H1 (cell line): ENCODE data around the gene DLK2. TPM values are rescaled to one million over a fixed set of nuclear protein-coding genes. Genes with fewer than 3 reads are reported as not detected.

Experiments
- CTCF ChIA-PET: fragments of 300-600 bp; sonication (Branson Sonifier 250); formaldehyde crosslinking; loops from one replicate; lab custom pipeline; 2021; ENCODE audit not compliant: partially characterized antibody; lab: Charles Lee
- POLR2A ChIA-PET: fragments of 300-600 bp; sonication (Branson Sonifier 250); formaldehyde crosslinking; loops from one replicate; lab custom pipeline; 2021; ENCODE audit warnings: inconsistent platforms; ENCODE audit not compliant: partially characterized antibody; lab: Charles Lee
- DNase-seq, 2 experiments: peaks; one replicate each; pipeline versions ENCODE4 v3.0.0 to v3.0.0-alpha.2; 2010 to 2022; ENCODE audit warnings: low spot score in 2 of 2, low read depth in 1 of 2, mixed read lengths in 1 of 2
- FAIRE-seq: peaks from 2 replicates; lab custom pipeline; 2011; peaks lifted over from hg19 to GRCh38; lab: Jason Lieb, UNC
- H2AFZ ChIP-seq: 2 replicates; pipeline ENCODE4 v1.8.1; 2012; ENCODE audit warnings: low read length, inconsistent platforms
- H2AK5ac ChIP-seq: 2 replicates; pipeline ENCODE4 v1.6.1; 2013; ENCODE audit warnings: low read depth, low read length
- H2BK120ac ChIP-seq: replicated peaks from 2 replicates; pipeline ENCODE3; 2013; ENCODE audit warnings: low read depth, low read length, inconsistent platforms
- H2BK12ac ChIP-seq: 2 replicates; pipeline ENCODE4 v1.6.1; 2013; ENCODE audit warnings: low read depth, low read length
- H2BK15ac ChIP-seq: 2 replicates; pipeline ENCODE4 v1.6.1; 2013; ENCODE audit warnings: low read length
- H2BK20ac ChIP-seq: 2 replicates; pipeline ENCODE4 v1.6.1; 2013; ENCODE audit warnings: low read length
- H2BK5ac ChIP-seq: 2 replicates; pipeline ENCODE4 v1.6.1; 2013; ENCODE audit warnings: low read depth, low read length
- H3K14ac ChIP-seq: 2 replicates; pipeline ENCODE4 v1.6.1; 2013; ENCODE audit warnings: inconsistent platforms; ENCODE audit not compliant: insufficient read length
- H3K18ac ChIP-seq: 2 replicates; pipeline ENCODE4 v1.6.1; 2013; ENCODE audit warnings: low read length; ENCODE audit errors: extremely low read depth
- H3K23ac ChIP-seq: 2 replicates; pipeline ENCODE4 v1.6.1; 2013; ENCODE audit warnings: inconsistent platforms; ENCODE audit not compliant: insufficient read length
- H3K23me2 ChIP-seq: 2 replicates; pipeline ENCODE4 v1.6.1; 2013; ENCODE audit warnings: low read depth, low read length
- H3K27ac ChIP-seq: 2 replicates; pipeline ENCODE4 v1.6.1; 2011; ENCODE audit warnings: low read depth, low read length, inconsistent platforms
- H3K27me3 ChIP-seq, 4 experiments: replicated peaks in 1 of 4; 1 replicate in 1 of 4; 2 replicates in 3 of 4; pipeline versions ENCODE4 v1.6.1 to v1.8.1; 2011 to 2013; ENCODE audit warnings: low read length in 3 of 4, mild to moderate bottlenecking in 3 of 4, inconsistent platforms in 2 of 4, mixed read lengths in 2 of 4, moderate library complexity in 1 of 4; ENCODE audit not compliant: control insufficient read depth in 3 of 4, insufficient read depth in 3 of 4; ENCODE audit errors: extremely low read depth in 1 of 4
- H3K36me3 ChIP-seq, 4 experiments: 2 replicates each; pipeline versions ENCODE4 v1.6.1 to v1.8.1; 2011 to 2013; ENCODE audit warnings: mild to moderate bottlenecking in 4 of 4, low read length in 3 of 4, moderate library complexity in 2 of 4, control low read depth in 1 of 4, inconsistent platforms in 1 of 4; ENCODE audit not compliant: insufficient read depth in 4 of 4, control insufficient read depth in 2 of 4
- H3K4ac ChIP-seq: replicated peaks from 2 replicates; pipeline ENCODE3; 2013; ENCODE audit warnings: low read length, low read depth, mixed read lengths, inconsistent platforms; ENCODE audit not compliant: insufficient read length
- H3K4me1 ChIP-seq, 4 experiments: replicated peaks in 1 of 4; 1 replicate in 1 of 4; 2 replicates in 3 of 4; pipeline versions ENCODE4 v1.6.1 to v1.8.1; 2011 to 2013; ENCODE audit warnings: low read length in 3 of 4, inconsistent platforms in 2 of 4, mixed read lengths in 1 of 4; ENCODE audit not compliant: insufficient read depth in 4 of 4, control insufficient read depth in 3 of 4
- H3K4me2 ChIP-seq, 2 experiments: 2 replicates each; pipeline versions ENCODE4 v1.6.1 to v1.8.1; 2011 to 2013; ENCODE audit warnings: low read depth in 2 of 2, low read length in 2 of 2, control low read depth in 1 of 2, inconsistent platforms in 1 of 2, mild to moderate bottlenecking in 1 of 2; ENCODE audit not compliant: insufficient read depth in 1 of 2
- H3K4me3 ChIP-seq, 4 experiments: fragments of 200-600, 300-600 bp in 1 of 4; sonication (generic), shearing (Covaris generic), sonication (Bioruptor Twin) in 1 of 4; 2 replicates each; pipeline versions ENCODE4 v1.5.1 to v1.8.1; 2011 to 2016; ENCODE audit warnings: low read length in 4 of 4, low read depth in 3 of 4, control low read depth in 2 of 4, inconsistent platforms in 2 of 4, mild to moderate bottlenecking in 2 of 4, mixed read lengths in 1 of 4, moderate library complexity in 1 of 4; ENCODE audit not compliant: insufficient read depth in 2 of 4; ENCODE audit errors: extremely low read depth in 1 of 4
- H3K56ac ChIP-seq: replicated peaks from 2 replicates; pipeline ENCODE3; 2013; ENCODE audit warnings: low read depth, mild to moderate bottlenecking, mixed read lengths, low read length, inconsistent platforms; ENCODE audit not compliant: insufficient read length
- H3K79me1 ChIP-seq: 2 replicates; pipeline ENCODE4 v1.6.1; 2013; ENCODE audit warnings: low read depth, low read length, control low read depth
- H3K79me2 ChIP-seq, 2 experiments: 2 replicates each; pipeline versions ENCODE4 v1.6.1 to v1.8.1; 2012 to 2013; ENCODE audit warnings: low read length in 2 of 2, mild to moderate bottlenecking in 2 of 2, inconsistent platforms in 1 of 2; ENCODE audit not compliant: insufficient read depth in 2 of 2, control insufficient read depth in 1 of 2
- H3K9ac ChIP-seq, 4 experiments: replicated peaks in 1 of 4; 1 replicate in 1 of 4; 2 replicates in 3 of 4; pipeline versions ENCODE4 v1.6.1 to v1.8.1; 2011 to 2013; ENCODE audit warnings: low read depth in 3 of 4, low read length in 3 of 4, control low read depth in 2 of 4, mild to moderate bottlenecking in 2 of 4, moderate library complexity in 2 of 4, inconsistent platforms in 1 of 4; ENCODE audit errors: extremely low read depth in 1 of 4
- H3K9me3 ChIP-seq, 2 experiments: 2 replicates each; pipeline versions ENCODE4 v1.6.1 to v1.8.1; 2012 to 2013; ENCODE audit warnings: mild to moderate bottlenecking in 2 of 2, moderate library complexity in 2 of 2, control low read depth in 1 of 2, inconsistent platforms in 1 of 2, low read depth in 1 of 2, low read length in 1 of 2, mixed read lengths in 1 of 2; ENCODE audit not compliant: insufficient read depth in 2 of 2
- H4K20me1 ChIP-seq, 2 experiments: replicated peaks in 1 of 2; 2 replicates each; pipeline versions ENCODE3 to v1.8.1; 2011 to 2013; ENCODE audit warnings: inconsistent platforms in 2 of 2, low read length in 2 of 2, mild to moderate bottlenecking in 1 of 2; ENCODE audit not compliant: insufficient read depth in 2 of 2, control insufficient read depth in 1 of 2
- H4K5ac ChIP-seq: 2 replicates; pipeline ENCODE4 v1.6.1; 2013; ENCODE audit warnings: low read length, low read depth, mixed read lengths, inconsistent platforms; ENCODE audit not compliant: insufficient read length
- H4K8ac ChIP-seq: 2 replicates; pipeline ENCODE4 v1.8.0; 2013; ENCODE audit warnings: mild to moderate bottlenecking, moderate library complexity, low read length, inconsistent platforms; ENCODE audit not compliant: insufficient read depth; ENCODE audit errors: extremely low read depth
- H4K91ac ChIP-seq: replicated peaks from 2 replicates; pipeline ENCODE3; 2013; ENCODE audit warnings: low read length, mixed read lengths, inconsistent platforms; ENCODE audit not compliant: insufficient read length
- BACH1 ChIP-seq: IDR thresholded peaks from 2 replicates; pipeline ENCODE4 v1.6.1; 2012; ENCODE audit warnings: low read length, improper control_type of control experiment
- CBX8 ChIP-seq: fragments of 300-800, 300-1000 bp; sonication (generic); IDR thresholded peaks from 2 replicates; pipeline ENCODE4 v1.7.1; 2016; ENCODE audit warnings: low read depth, low read length, borderline replicate concordance
- EZH2 ChIP-seq: fragments of 200-600 bp; sonication (generic); IDR thresholded peaks from 2 replicates; pipeline ENCODE4 v1.7.1; 2012; ENCODE audit warnings: low read depth, mild to moderate bottlenecking, moderate library complexity, low read length, inconsistent platforms; ENCODE audit not compliant: severe bottlenecking
- JUND ChIP-seq: IDR thresholded peaks from 2 replicates; pipeline ENCODE4 v1.6.1; 2011; ENCODE audit warnings: mild to moderate bottlenecking, improper control_type of control experiment, low read length
- KDM1A ChIP-seq: fragments of 200-600, 300-600 bp; sonication (generic); IDR thresholded peaks from 2 replicates; pipeline ENCODE4 v1.7.1; 2016; ENCODE audit warnings: mild to moderate bottlenecking, low read length, borderline replicate concordance
- MAX ChIP-seq: IDR thresholded peaks from 2 replicates; pipeline ENCODE4 v1.6.1; 2012; ENCODE audit warnings: inconsistent platforms
- NANOG ChIP-seq: IDR thresholded peaks from 2 replicates; pipeline ENCODE4 v1.6.1; 2011; ENCODE audit warnings: low read length, low read depth, mild to moderate bottlenecking, inconsistent platforms; ENCODE audit not compliant: insufficient read depth, poor library complexity, severe bottlenecking
- NRF1 ChIP-seq: IDR thresholded peaks from 2 replicates; pipeline ENCODE4 v1.6.1; 2011; ENCODE audit warnings: mild to moderate bottlenecking, low read depth, low read length, improper control_type of control experiment
- POLR2A ChIP-seq, 2 experiments: IDR thresholded peaks; 1 replicate in 1 of 2; 2 replicates in 1 of 2; pipeline ENCODE4 v1.6.1; 2011; ENCODE audit warnings: low read depth in 2 of 2, low read length in 2 of 2, mild to moderate bottlenecking in 2 of 2; ENCODE audit errors: control extremely low read depth in 1 of 2
- RAD21 ChIP-seq, 2 experiments: IDR thresholded peaks in 1 of 2; conservative IDR thresholded peaks in 1 of 2; 2 replicates each; pipeline ENCODE4 v1.6.1; 2011; ENCODE audit warnings: low read depth in 2 of 2, low read length in 2 of 2, improper control_type of control experiment in 1 of 2, inconsistent platforms in 1 of 2, mild to moderate bottlenecking in 1 of 2, moderate library complexity in 1 of 2
- SIRT6 ChIP-seq: IDR thresholded peaks from one replicate; pipeline ENCODE4 v1.7.1; 2012; ENCODE audit warnings: low read length, inconsistent platforms
- SP4 ChIP-seq: IDR thresholded peaks from 2 replicates; pipeline ENCODE4 v1.6.1; 2012; ENCODE audit warnings: low read length, inconsistent platforms
- SRF ChIP-seq: IDR thresholded peaks from 2 replicates; pipeline ENCODE4 v1.6.1; 2011; ENCODE audit warnings: mild to moderate bottlenecking, low read depth, low read length, moderate library complexity
- TAF7 ChIP-seq: optimal IDR thresholded peaks from 2 replicates; pipeline ENCODE3; 2011; ENCODE audit warnings: low read depth, mild to moderate bottlenecking, inconsistent platforms, low read length, moderate library complexity, borderline replicate concordance
- WGBS, 2 experiments: shearing (Covaris generic) in 1 of 2; methylation state at CpG; one replicate each; pipeline versions ENCODE4 v1.1.6 to v1.1.7; 2013 to 2015; ENCODE audit warnings: low lambda C conversion rate in 2 of 2, mixed read lengths in 2 of 2, inconsistent platforms in 1 of 2, low coverage in 1 of 2, missing lambda C conversion rate in 1 of 2; ENCODE audit not compliant: insufficient replicate concordance in 2 of 2, insufficient coverage in 1 of 2, insufficient read length in 1 of 2; ENCODE audit errors: extremely low coverage in 1 of 2, missing lambda C conversion rate in 1 of 2; 5-methylcytosine and 5-hydroxymethylcytosine counted together
- polyA plus RNA-seq, 7 experiments: library from polyadenylated mRNA; depleted of rRNA in 3 of 7; stranded (reverse) in 5 of 7; unstranded in 2 of 7; fragments of >200 nt in 5 of 7; fragments of 200-250 nt in 2 of 7; gene quantifications; 1 replicate in 5 of 7; 2 replicates in 1 of 7; 4 replicates in 1 of 7; pipeline versions ENCODE4 v1.2.1 to v1.2.3, GENCODE V29; 2011 to 2013; ENCODE audit warnings: missing spikeins in 2 of 7, mixed read lengths in 2 of 7
- total RNA-seq: library from RNA; stranded (reverse); fragmentation: NEBNext Ultra II Directional; extraction: Animal tissue kit (Norgen Biotek cat#: 25700); gene quantifications from 2 replicates; pipeline ENCODE4 v1.2.1, GENCODE V29; 2021

The DLK2 gene
- total and polyA plus RNA-seq, 2 of the 8 experiments (the other 6 are each of a cell fraction or from before 2014, with no cell fraction given), result 0.37 to 0.80 TPM

GRCh38 chr6:43493833-43494232 is 38.5 kb upstream of the DLK2 start:
- WGBS, 2 experiments, result 89% methylated on average over 7 of the region's 7 CpGs; no CpG with 5 or more reads in 1 of the 2 experiments
- POLR2A ChIA-PET, result interaction anchor here (1.3 to 5.6 kb wide), 4 partner anchors 8 to 24 kb away, joined by 3 to 27 read pairs (median 8); partner anchors contain the start of genes POLR1C, TJAP1 and YIPF3
- TF ChIP-seq JUND, result no peak
- no peak for TF ChIP-seq BACH1
- no peak for TF ChIP-seq NRF1
- no peak for TF ChIP-seq KDM1A
- TF ChIP-seq RAD21 (IDR thresholded peaks at IDR 0.05 in 1 of 2, conservative IDR thresholded peaks at IDR 0.05 in 1 of 2; ENCODE audit: low read depth in 2 of 2, low read length in 2 of 2), result no peak
- TF ChIP-seq MAX, result no peak
- TF ChIP-seq SIRT6, result no peak
- no peak for TF ChIP-seq CBX8
- TF ChIP-seq TAF7, result no peak
- no peak for TF ChIP-seq NANOG
- TF ChIP-seq SP4, result no peak
- no peak for TF ChIP-seq POLR2A (IDR thresholded peaks at IDR 0.05; ENCODE audit: control extremely low read depth in 1 of 2, low read depth in 2 of 2, low read length in 2 of 2)
- no peak for TF ChIP-seq SRF
- no peak for TF ChIP-seq EZH2

More at GRCh38 chr6:43493833-43494232, 38.5 kb upstream of the DLK2 start:
- H3K27ac ChIP-seq, result no peak overlapping the region
- peaks cover 17 to 39% of the 10 kb centered on the region in 2 experiments for H4K20me1 ChIP-seq
- no peaks in the 10 kb centered on the region for H3K23me2 ChIP-seq
- H3K56ac ChIP-seq, result no peak overlapping the region
- no peak for DNase-seq
- no peak overlapping the region for H3K4ac ChIP-seq
- no peak overlapping the region for H2BK5ac ChIP-seq
- H4K5ac ChIP-seq, result no peak overlapping the region
- no peak overlapping the region for H4K8ac ChIP-seq
- no peak overlapping the region for H2BK15ac ChIP-seq
- no peak overlapping the region for H2BK120ac ChIP-seq
- CTCF ChIA-PET, result interaction anchor here (1.0 to 32.9 kb wide), 7 partner anchors 7 to 115 kb away, joined by 3 to 536 read pairs (median 4); partner anchors contain the start of genes DLK2, LRRC73 and TJAP1
- H3K14ac ChIP-seq, result no peak overlapping the region
- H3K4me3 ChIP-seq, result no peak overlapping the region
- H2AK5ac ChIP-seq, result no peak overlapping the region
- peaks cover 3 to 8% (median 4%) of the 10 kb centered on the region in 4 experiments; a peak in 6 of 8 replicates for H3K36me3 ChIP-seq
- H3K4me2 ChIP-seq, result no peak overlapping the region
- no peak overlapping the region for H3K23ac ChIP-seq
- no peak for FAIRE-seq
- no peaks in the 10 kb centered on the region for H3K27me3 ChIP-seq
- H3K4me1 ChIP-seq, result peaks cover 7 to 19% (median 15%) of the 10 kb centered on the region in 4 experiments
- no peak overlapping the region for H2BK20ac ChIP-seq
- H2AFZ ChIP-seq, result no peak overlapping the region
- no peak overlapping the region for H4K91ac ChIP-seq
- H3K79me1 ChIP-seq, result peaks cover 31% of the 10 kb centered on the region
- no peak overlapping the region for H3K9ac ChIP-seq
- H3K18ac ChIP-seq, result no peak overlapping the region
- peaks cover 4 to 45% of the 10 kb centered on the region in 2 experiments; a peak in 3 of 4 replicates for H3K79me2 ChIP-seq
- no peak overlapping the region for H2BK12ac ChIP-seq
- no peaks in the 10 kb centered on the region for H3K9me3 ChIP-seq
